RPMI8226 (cell line): ENCODE results near the gene CCL1.

Experiments
- DNase-seq: peaks from one replicate; pipeline ENCODE4 v3.0.0-alpha.2; 2015

CCL1 gene, protein sequence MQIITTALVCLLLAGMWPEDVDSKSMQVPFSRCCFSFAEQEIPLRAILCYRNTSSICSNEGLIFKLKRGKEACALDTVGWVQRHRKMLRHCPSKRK

DNA sequence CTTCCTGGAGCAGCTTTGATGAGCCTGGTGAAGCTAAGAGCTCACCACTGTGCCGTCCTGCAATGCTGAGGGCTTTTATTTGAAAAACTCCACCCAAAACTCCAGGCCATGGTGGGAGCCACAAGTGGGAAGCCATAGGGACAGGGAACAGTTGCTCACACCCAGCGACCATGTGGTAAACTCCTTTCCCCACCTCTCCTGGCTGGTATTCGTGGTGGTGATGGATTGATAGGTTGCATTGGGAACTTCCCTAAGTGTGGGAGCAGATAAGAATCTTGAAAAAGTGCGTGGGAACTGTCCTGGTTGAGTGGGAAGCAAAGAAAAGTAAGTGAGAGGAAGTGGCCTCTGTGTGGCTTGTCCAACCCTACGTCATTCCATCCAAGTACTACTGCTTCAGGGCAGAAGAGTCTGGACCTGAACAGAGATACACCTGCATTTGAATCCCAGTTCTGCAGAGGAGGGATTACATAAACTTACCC lies at the start of gene CCL1:
Gene CCL1 (minus strand): TSS at position 51 of the 479 bp plus-strand sequence. CDS start 72 bp downstream, outside the sequence.
- no peak for DNase-seq

DNA sequence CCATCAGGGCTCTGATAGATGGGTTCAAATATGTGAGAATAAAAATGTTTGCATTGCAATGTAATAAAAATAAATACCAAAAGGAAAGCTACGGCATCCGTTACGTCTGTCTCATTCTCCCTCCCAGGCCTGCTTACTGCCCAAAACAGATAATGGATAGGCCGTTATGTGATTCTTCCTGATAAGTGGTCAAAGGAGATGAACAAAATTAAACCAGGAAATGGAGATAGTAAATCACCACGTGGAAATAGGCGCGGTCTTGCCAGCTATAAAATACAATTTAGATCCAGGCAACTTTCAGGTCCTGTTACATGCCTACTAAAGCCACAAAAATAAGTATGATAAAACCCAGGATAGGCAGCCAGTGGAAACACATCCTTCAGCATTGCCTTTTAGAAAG lies 49.5 kb upstream of the CCL1 start:
- no peak for DNase-seq

DNA sequence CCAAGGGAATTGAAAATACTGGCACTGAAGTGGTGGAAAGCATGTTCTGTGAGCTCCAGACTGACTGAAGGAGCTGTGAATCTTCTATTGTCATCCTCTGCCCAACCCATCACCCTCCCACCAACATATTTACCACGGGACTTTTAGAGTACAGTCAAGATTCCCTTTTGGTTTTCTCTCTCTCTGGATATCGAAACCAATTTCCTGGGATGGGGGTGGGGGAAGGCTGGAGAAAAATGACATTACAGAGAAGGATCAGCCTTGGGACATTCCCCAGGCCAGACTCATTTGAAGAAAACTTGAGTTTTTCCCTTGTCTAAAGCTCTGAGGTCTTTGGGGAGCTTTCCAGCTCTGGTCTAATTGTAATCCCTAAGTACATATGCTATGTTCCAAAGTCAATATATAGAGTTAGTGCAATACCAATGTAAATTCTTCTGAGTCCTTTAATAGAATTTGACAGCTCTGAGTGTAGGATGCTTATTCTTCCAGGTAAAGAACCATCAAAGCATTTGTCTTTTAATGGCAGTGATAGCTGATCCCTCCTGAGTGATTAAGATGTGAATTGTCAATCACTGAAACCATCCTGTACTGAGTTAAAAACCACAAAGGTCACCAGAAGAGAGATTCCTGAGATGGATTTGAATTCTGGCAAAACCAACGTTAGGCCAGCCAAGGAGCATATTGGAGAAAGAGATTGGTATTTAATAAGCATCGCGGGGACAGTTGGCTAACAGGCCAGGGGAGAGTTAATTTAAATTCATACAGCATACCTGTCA lies 48.8 kb upstream of the CCL1 start:
- no peak for DNase-seq

DNA sequence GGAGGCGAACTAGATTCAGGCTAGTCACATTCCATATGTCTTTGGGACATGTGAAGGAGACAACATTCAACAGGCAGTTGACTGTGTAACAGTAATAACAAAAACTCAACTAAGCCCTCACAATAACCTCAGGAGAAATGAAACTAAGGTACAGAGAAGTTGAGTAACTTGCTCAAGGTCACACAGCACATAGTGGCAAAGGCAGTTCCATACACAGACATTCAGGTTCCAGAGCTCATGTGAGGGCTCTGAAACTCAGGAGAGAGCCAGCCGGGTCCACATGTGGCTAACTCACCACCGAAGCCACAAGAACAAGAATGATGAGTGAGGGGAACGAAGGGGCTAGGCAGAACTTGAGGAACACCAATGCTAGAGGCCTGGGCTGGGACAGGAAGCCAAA lies 46.3 kb upstream of the CCL1 start:
- DNase-seq = no peak

DNA sequence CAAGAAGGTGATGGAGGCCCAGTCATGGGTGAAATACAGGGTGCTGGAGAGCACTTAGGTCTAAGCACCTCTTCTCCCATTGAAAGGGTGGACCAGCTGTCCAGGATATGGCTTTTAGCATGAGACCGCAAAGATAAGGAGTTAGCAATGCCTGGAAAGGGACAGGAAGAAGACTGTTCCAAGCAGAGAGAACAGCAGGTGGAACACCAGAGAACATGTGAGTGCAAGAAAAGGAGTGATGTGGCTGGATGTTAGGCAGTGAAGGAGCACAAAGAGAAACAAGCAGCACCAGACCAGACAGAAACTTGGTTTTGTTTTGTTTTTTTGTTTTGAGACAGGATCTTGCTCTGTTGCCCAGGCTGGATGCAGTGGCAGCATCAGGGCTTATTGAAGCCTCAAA lies 45.4 kb upstream of the CCL1 start:
- DNase-seq = no peak

DNA sequence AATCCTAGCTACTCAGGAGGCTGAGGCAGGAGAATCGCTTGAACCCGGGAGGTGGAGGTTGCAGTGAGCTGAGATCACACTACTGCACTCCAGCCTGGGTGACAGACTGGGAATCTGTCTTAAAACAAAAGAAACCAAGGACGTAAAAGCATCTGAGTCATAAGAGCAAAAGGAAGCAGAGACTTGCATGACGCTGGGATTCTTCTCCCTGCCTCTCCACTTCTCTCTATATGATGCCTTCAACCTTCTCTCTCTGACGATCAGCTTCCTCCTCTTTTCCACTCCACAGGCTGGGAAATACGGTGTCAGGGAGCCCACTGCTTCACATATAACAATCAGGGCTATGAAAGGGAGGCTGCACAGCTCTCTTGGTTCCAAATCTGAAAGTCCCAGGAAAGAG lies 43.2 kb upstream of the CCL1 start:
- DNase-seq = no peak

DNA sequence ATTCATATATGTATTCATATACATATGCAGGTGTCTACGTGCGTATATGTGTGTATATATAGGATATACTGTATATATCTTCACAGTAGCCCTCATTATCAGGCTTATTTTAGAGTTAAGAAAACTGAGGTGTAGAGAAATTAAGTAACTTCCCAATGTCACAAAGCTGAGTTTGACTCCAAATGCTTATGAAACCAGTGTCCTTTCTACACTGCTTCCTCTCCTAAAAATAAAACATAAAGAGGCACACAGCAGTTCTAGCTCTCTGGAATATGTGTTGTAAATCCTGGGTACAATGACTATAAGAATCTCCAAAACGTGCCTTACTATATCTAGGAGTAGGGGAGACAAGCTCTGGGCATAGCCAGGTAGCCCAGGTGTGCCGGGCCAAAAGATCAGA lies 40.0 kb upstream of the CCL1 start:
- DNase-seq = no peak

DNA sequence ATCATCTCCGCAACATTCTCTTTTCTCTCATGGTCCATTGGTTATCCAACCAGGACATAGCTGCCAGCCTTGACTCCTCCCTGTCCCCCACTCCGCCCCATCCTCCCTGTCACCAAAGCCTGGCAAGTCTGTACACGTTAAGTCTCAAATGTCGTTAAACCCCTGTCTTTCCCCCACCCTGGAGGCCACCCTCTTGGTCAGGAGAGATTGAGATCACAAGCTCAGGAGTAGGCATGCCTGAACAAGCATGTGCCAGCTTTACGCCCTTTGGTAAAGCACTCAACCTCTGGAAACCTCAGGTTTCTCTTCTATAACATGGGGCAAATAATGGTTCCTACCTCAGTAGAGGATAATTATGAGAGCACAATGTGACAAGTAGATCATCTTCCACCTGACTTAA lies 38.1 kb upstream of the CCL1 start:
- DNase-seq = no peak

DNA sequence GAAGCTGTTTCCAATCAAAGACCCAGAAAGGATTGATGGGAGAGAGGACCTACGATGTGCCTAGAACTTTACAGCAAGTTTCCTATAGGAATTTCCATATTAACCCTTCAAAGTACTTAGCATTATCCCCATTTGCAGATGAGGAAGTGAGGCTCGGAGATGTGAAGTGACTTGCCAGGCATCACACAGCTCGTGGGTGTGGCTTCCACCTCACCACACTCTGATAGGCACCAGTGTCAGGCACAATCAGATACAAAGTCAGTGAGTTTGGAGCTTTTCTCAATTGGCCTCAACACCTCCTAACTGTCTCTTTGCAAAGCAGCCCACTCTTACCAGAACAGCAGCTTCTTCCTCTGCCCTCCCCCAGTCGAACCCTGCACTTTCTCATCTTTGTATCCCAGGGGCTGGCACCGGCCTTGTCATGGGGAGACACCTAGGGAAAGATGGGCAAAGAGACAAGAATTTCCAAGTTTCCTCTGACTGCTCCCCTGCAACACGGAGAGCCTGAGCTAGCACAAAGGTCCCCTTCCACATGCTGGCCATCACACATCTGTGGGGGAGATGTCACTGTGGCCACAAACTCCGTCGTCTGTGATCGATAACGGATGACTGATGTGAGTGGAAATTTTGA lies 37.4 kb upstream of the CCL1 start:
- no peak for DNase-seq

DNA sequence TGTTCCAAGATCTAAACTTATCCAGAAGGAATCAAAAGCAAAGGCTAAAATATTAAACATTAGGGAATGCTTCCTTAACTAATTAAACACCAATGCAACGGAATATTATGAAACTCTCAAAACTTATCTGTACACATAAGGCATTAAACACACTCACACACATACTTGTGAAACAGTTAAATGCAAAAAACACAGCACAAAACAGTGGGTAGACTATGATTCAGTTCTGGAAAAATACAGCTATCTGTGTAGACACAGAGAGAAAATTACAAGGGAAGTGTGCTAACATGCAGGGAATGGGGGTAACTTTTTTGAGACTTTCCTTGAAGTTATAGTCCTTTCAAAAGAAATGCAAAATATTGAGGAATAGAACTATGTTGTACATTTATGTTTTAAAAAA lies 36.7 kb upstream of the CCL1 start:
- DNase-seq = no peak

DNA sequence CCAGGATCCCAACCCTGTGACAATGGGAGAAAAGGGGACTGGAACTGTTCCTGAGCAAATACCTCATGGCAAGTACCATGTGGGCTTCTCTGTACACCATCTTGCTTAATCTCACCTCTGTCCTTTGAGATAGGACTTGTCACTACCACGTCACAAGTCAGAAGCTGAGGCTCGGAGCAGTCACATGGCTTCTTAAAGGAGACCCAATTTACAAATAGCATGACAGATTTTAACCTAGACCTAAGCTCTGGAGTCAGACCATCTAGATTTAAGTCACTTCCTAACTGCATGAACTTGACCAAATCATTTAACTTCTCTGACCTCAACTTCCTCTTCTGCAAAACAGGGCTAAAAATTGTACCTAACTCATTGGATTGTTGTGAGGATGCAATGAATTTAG lies 36.0 kb upstream of the CCL1 start:
- peak; percentile 30 for DNase-seq

DNA sequence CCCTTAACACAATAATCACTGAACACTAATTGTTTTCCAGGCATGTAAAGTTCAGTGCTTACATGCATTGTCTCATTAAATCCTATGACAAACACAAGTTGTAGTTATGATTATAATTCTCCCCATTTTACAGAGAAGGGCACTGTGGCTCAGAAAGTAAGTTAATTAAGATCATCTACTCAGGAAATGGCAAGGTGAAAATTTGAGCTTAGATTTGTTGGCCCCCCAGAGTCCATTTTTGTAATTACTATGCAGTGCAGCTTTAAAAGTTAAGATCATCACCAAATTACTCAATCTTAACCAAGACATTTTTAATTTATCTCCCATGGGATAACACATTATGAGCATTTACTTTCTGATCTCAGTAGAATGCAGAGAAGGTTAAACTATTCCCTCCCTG lies 34.2 kb upstream of the CCL1 start:
- DNase-seq = no peak

DNA sequence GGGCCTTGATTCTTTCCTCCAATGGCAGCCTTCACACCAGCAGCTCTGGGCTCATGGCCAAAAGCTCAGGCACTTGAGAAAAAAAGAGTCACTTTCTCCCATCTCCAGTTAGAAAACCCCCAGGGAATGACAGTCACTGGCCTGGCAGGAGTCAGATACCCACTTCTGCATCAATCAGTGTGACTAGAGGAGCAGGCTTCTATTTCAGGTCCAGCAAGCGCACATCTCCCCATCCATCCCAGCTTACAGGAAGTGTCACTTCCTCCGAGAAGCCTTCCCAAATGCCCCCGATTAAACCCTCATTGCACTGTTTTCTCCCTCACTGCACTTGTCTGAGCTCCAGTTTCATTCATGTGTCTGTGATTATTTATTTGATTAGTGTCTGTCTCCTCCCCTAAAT lies 30.4 kb upstream of the CCL1 start:
- DNase-seq = peak; percentile 72

DNA sequence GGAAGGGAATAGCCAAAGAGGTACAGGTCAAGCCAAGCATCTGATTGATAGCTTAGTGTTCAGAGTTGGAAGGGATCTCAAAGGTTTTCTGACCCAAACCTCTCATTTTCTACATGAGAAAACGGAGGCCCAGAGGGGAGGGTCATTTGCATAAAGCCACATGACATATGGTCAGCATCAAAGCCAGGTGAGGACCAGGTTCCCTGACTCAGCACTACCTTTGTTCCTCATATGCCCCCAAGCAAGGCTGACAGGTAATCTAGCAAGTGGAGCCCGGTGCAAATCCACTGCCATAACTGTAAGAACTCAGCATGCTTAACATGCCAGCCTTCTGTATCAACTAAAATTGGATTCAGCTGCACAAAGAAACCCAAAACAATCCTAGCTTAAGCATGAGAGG lies 28.2 kb upstream of the CCL1 start:
- peak; percentile 95 for DNase-seq

DNA sequence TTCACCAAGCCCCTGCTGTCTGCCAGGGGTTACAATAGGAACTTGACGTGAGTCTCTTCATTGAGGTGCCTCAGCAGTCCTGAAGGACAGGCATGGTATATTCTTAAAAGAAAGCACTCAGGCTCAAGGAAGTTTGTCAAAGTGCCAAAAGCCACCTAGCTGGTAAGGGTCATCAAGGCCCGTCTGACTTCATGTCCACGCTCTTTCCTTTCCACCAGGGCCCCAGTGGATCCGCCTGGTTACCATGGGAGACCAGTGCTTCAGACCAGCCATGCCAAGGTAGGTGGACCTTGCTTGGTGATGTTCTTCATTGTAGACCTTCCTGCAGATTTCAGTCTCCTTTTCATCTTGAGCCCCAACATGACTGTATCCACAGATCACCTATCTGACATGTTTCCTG lies 27.6 kb upstream of the CCL1 start:
- DNase-seq = peak; percentile 61

DNA sequence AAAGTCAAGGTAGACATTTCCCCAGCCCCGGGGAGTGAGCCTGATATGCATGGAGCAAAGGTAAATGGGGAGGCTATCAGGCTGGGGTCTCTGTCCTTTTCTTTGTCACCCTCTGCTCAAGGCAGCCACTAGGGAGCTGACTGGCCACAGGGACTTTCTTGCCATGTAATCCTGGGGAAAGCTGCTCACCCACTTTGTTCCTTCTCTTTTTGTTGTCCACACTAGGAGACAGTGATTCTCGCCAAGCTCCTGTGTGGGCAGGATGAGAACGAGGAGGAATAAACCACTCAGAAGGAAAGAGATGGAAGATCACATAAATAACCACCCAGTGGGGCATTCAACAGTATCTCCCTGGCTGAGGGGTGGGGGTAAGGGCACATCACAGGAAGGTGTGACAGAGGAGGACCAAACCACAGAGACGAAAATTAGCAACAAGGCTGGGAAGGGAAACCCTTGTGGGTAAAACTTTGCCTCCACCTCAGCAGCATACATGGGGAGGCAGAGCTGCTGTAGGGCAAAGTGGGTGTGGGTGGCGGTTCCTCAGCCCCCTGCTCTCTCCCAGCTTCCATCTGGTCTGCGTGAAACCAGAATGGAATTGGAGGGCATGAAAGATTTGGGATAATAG lies 26.2 kb upstream of the CCL1 start:
- DNase-seq = peak; percentile 82

DNA sequence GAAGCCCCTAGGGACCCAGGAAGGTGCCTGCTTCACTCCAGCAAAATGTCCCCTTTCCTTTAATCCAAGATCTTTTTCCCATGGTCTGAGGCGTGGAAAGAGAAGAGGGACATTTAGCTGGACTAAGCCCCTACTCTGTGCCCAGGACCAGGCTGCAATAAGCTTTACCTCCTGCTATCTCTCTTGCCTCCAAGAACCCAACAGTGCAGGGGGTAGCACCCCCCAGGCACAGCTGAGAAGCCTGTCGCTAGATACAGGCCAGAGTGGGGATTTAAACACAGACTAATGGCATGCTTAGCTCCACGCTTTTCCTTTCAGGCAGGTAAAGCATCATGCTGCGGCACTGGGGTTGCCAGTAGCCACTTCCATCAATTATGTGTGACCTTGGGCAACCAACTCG lies 24.5 kb upstream of the CCL1 start:
- DNase-seq = no peak

DNA sequence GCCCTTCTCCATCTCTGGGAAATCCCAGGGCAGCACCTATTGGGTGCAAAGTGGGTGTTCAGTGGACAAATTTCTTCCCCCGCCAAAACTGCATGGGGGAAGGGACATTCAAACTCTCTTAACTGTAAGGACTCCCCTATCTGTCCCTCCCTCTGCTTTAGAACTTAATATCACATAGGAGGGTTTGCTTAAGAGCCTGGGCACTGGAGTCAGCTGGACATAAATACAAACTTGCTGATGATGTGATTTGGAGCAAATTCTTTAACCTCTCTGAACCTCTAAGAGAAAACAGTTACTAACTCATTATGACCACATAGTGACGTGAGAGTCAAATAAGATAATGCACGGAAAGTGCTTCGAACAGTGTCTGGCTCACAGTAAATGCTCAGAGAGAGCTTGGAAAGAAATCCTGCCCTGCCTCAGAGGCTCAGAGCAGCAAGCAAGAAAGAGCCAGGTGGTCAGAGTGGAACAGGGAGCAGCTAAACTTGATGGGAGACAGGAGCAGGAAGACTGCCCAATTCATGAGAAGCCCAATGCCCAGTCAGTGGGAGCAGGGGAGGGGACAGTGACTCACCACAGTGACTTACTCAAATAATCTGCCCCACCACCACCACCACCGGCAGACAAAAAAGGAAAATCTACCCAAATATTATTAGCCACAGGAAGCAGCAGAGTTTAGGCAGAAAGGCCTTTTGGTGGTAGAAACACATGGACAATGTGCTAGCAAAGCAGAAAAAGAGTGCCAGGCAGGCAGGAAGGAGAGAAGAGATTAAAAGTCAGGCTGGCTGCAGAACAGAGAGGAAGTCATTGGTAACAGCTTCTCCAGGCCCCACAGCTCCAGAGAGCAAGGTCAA lies 23.9 kb upstream of the CCL1 start:
- DNase-seq = peak; percentile 90

DNA sequence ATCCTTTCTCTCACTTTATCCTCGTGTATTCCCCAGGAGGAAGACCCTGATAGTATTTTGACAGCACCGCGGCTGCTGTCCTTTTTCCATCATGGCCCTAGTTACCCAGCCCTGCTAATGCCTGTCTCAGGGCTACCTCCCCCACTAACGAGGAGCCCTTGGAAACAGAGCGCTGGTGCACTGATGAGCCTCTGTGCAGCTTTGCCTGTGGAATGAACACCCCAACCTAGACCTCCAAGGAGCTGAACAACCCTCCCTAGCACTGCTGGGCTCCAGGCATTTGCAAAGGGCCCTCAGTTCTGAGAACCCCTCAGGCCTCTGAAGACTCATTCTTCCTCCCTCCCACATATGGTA lies 23.3 kb upstream of the CCL1 start:
- DNase-seq = no peak

DNA sequence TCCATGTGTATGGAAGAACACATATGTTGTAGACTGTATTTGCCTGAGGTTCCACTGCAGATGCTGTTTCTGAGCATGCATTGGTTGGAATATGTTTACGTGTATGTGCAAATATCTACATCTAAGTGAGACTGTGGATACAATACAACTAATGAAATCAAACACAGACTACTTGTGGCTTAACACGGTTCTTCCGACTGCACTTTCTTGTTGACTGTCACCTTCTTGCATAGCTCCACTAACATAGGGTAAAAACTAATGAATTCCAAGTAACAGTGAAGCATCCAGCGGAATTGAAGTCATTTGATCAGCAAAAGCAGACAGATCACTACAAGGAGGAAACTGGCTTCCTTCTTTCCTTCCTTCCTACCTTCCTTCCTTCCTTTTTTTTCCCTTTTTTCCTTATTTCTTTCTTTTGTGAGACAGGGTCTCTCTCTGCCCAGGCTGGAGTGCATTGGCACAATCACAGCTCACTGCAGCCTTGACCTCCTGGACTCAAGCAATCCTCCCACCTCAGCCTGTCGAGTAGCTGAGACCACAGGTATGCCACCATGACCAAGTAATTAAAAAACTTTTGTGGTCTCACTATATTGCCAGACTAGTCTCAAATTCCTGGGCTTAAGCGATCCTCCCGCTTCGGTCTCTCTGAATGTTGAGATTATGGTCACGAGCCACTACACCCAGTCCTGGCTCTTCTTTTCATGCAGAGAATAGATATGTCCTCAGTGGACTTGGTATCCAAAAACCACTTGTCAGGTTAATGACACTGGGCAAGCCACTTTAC lies 22.0 kb upstream of the CCL1 start:
- DNase-seq = no peak

DNA sequence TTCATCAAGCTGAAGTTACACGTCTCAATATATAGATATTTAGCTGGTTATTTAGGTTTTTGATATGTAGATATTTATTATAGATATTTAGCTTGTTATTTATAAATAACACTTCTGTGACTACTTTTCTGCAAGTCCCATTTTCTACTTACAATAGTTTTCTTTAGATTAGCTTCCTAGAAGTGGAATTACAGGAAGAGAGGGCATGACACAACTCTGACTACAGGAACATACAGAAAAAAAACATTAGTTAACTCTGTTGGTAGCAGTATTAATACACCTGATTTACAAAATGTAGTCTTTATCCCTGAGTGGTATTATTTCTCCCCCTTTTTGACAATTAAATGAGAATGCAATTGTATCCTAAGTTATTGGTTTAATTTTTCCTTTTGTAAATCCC lies 21.2 kb upstream of the CCL1 start:
- DNase-seq = no peak

DNA sequence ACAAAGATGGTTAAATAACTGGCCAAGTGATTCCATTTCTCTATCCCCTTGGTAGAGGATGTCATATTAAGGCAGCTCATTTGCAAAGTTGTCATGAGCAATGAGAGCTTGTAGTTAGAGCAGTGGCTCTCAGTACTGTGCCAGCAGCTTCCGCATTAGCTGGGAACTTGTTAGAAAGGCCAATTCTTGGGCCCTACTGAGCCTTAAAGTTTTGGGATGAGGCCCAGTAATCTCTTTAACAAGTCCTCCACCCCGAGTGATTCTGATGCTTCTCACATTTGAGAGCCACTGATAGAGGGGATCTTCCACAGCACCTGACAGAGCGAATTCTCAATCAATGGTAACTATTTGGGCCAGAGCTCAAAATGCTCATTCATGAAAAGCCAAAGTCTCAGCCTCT lies 20.2 kb upstream of the CCL1 start:
- DNase-seq = peak; percentile 55
